RWPE1 (cell line): Measurements from ENCODE around the gene DSCAML1.

Experiments used
- CTCF ChIA-PET: fragments of 350-600 bp; sonication (Branson Sonifier 250); formaldehyde crosslinking; extraction: SDS; loops from one replicate; lab custom pipeline; 2021; lab: Yijun Ruan, JAX
- POLR2A ChIA-PET: fragments of 400-600 bp; formaldehyde crosslinking; extraction: SDS; loops from one replicate; lab custom pipeline; 2020; ENCODE audit warnings: antibody characterized with exemption; ENCODE audit not compliant: low non-redundant PET; lab: Yijun Ruan, JAX
- DNase-seq: peaks from one replicate; pipeline ENCODE4 v3.0.0; 2012; ENCODE audit warnings: low spot score
- H3K27ac ChIP-seq: fragments of 450-650 bp; 2 replicates; pipeline ENCODE4 v1.5.1; 2017
- CTCF ChIP-seq: fragments of 450-650 bp; conservative IDR thresholded peaks from 2 replicates; pipeline ENCODE4 v1.5.1; 2017; ENCODE audit warnings: low read depth, mild to moderate bottlenecking

The DSCAML1 gene

GRCh38 chr11:117830674-117831351 lies 33.8 kb upstream of the DSCAML1 start:
- no peak overlapping the region for H3K27ac ChIP-seq
- POLR2A ChIA-PET, result no interaction called here
- DNase-seq, result no peak
- no peak for TF ChIP-seq CTCF
- CTCF ChIA-PET, result interaction anchor here (0.6 kb wide), 1 partner anchor 405 kb away, joined by 3 read pairs; no protein-coding TSS in a partner anchor

GRCh38 chr11:117830072-117830471 lies 33.1 kb upstream of the DSCAML1 start:
- TF ChIP-seq CTCF, result no peak
- POLR2A ChIA-PET, result no interaction called here
- DNase-seq, result no peak
- CTCF ChIA-PET, result interaction anchor here (1.3 kb wide), 1 partner anchor 13 kb away, joined by 4 read pairs; no protein-coding TSS in a partner anchor
- no peak overlapping the region for H3K27ac ChIP-seq

- CTCF ChIA-PET, result interaction anchor here (1.3 kb wide), 1 partner anchor 12 kb away, joined by 4 read pairs; no protein-coding TSS in a partner anchor
Measured at GRCh38 chr11:117829369-117829725, 32.3 kb upstream of the DSCAML1 start.

GRCh38 chr11:117828611-117829368 lies 31.8 kb upstream of the DSCAML1 start:
- CTCF ChIA-PET, result interaction anchor here (0.9 to 1.3 kb wide), 3 partner anchors 11 to 224 kb away, joined by 3 to 4 read pairs (median 4); no protein-coding TSS in a partner anchor
- no peak for TF ChIP-seq CTCF
- H3K27ac ChIP-seq, result no peak overlapping the region
- DNase-seq, result peak; percentile 57
- POLR2A ChIA-PET, result no interaction called here

More at GRCh38 chr11:117829369-117829725, 32.3 kb upstream of the DSCAML1 start:
- POLR2A ChIA-PET, result no interaction called here
- TF ChIP-seq CTCF, result no peak
- H3K27ac ChIP-seq, result no peak overlapping the region
- no peak for DNase-seq

- POLR2A ChIA-PET, result no interaction called here
- CTCF ChIA-PET, result interaction anchor here (0.8 to 1.5 kb wide), 4 partner anchors 11 to 401 kb away, joined by 3 to 4 read pairs (median 3); no protein-coding TSS in a partner anchor
- DNase-seq, result no peak
- H3K27ac ChIP-seq, result no peak overlapping the region
- TF ChIP-seq CTCF, result no peak
Measured at GRCh38 chr11:117827521-117828511, 30.8 kb upstream of the DSCAML1 start.
